ENCODE measurements around the gene OR1N1. TPM values are rescaled to one million over a fixed set of nuclear protein-coding genes. Genes with fewer than 3 reads are reported as not detected.

OR1N1 gene
- total RNA-seq, 2 donors from 2014 or later: not detected

DNA sequence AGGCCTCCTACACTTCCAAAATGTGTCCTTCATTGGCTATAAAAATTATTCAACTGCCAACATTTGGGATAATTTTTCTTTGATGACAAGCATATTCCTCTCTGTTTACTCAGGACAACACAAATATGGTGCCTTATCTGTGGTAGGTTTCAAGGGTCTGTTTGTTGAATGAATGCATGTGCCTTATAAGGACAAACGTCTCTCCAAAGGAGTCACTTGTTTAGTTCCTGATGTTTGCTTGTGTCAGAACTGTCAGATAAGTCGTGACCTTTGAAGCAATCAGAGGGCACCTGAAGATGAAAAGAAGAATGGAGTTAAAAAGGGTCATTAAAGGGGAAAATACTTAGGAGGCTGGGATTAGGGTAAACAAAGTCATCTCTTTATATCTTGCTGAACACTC is 20.1 kb downstream of the OR1N1 start:
- Histone ChIP-seq H3K4me1 (no peaks in the 10 kb centered on the region), H3K9me3 (no peaks in the 10 kb centered on the region), H3K36me3 (no peaks in the 10 kb centered on the region), H3K27ac (no peak overlapping the region), H3K27me3 (no peaks in the 10 kb centered on the region), H3K4me3 (no peak overlapping the region)
- no peak for DNase-seq (ENCODE audit: low spot score)
- TF ChIP-seq, protein P1, sequence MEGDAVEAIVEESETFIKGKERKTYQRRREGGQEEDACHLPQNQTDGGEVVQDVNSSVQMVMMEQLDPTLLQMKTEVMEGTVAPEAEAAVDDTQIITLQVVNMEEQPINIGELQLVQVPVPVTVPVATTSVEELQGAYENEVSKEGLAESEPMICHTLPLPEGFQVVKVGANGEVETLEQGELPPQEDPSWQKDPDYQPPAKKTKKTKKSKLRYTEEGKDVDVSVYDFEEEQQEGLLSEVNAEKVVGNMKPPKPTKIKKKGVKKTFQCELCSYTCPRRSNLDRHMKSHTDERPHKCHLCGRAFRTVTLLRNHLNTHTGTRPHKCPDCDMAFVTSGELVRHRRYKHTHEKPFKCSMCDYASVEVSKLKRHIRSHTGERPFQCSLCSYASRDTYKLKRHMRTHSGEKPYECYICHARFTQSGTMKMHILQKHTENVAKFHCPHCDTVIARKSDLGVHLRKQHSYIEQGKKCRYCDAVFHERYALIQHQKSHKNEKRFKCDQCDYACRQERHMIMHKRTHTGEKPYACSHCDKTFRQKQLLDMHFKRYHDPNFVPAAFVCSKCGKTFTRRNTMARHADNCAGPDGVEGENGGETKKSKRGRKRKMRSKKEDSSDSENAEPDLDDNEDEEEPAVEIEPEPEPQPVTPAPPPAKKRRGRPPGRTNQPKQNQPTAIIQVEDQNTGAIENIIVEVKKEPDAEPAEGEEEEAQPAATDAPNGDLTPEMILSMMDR (IDR thresholded peaks at IDR 0.05): no peak

DNA sequence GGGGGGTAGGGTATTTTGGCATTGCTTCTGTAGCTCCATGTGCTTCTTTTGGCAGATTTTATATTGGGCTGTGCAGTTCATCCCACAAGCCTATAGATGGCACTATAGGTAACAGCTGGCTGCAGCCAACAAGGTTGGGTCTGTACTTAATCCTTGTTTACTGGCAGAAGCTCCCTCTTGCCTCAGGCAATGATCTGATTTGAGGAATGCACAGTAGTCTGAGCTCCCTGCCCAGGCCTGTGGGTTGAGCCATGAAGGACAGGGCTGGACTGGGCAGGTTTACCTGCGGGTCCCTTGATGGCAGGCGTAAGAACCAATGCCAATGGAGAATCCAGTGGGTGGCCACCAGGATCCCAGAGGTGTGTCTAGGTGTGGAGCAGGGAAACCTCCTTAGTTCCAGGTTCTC is 28.2 kb downstream of the OR1N1 start:
- Histone ChIP-seq H3K36me3 (no peaks in the 10 kb centered on the region), H3K27me3 (no peaks in the 10 kb centered on the region), H3K9me3 (peaks cover 0 to 15% of the 10 kb centered on the region in 2 donors), H3K4me3 (no peak overlapping the region), H3K4me1 (no peaks in the 10 kb centered on the region), H3K27ac (no peak overlapping the region)
- TF ChIP-seq, protein P1 (IDR thresholded peaks at IDR 0.05): peak; percentile 16 to 63
- DNase-seq (ENCODE audit: low spot score): no peak

DNA sequence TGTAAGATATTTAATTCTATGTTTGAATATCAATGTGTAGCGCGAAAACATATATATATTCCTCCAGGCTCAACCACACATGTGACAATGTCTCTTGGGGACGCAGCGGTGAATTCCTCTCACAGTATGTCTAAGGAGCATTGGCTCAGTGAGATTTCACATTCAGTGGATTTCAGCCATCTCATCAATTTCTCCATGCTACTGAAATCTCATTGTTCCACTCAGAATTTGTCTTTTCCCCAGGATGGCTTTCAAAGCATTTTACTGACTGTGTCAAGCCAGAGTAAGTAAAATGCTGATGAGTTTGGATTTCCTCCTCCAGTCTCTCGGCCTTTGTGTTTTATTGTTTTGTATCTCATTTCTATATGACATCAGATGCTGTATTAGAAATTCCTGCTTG is 48.0 kb downstream of the OR1N1 start:
- Histone ChIP-seq H3K4me3 (no peak overlapping the region), H3K27me3 (peaks cover 0 to 5% of the 10 kb centered on the region in 2 donors), H3K36me3 (no peaks in the 10 kb centered on the region), H3K4me1 (no peaks in the 10 kb centered on the region), H3K27ac (no peak overlapping the region), H3K9me3 (no peaks in the 10 kb centered on the region)
- no peak for DNase-seq (ENCODE audit: low spot score)
- TF ChIP-seq, protein P1 (IDR thresholded peaks at IDR 0.05): no peak

DNA sequence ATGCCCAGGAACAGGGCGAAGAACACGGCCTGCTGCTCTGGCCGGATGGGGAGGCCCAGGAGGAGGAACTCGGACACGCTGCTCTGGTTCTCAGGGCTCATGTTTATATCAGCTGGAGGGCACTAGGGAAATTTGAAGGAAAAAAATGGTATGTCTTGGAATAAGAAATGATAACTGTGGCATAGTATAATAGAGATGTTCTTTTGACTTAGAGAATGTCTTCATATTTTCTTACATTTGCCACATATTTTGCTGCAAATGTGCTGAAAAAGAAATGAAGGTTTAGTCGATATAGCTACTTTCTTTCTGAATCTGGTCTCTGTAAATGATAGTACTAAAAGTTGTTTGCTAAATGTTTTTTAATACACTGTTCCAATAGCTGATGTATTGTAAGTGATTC is 49.3 kb downstream of the OR1N1 start, which contains the start of gene OR1J1:
OR1J1 (minus strand) TSS at position 101 of the 400 bp plus-strand sequence; CDS start at position 101, 0 bp downstream.
- Histone ChIP-seq H3K4me3 (no peak within 1 kb of the TSS), H3K27me3 (peaks cover 0 to 5% of the 10 kb centered on the region in 2 donors), H3K9me3 (no peaks in the 10 kb centered on the region), H3K4me1 (no peaks in the 10 kb centered on the region), H3K27ac (no peak within 1 kb of the TSS), H3K36me3 (no peaks in the 10 kb centered on the region)
- no peak for DNase-seq (ENCODE audit: low spot score)
- TF ChIP-seq, protein P1 (IDR thresholded peaks at IDR 0.05): no peak

DNA sequence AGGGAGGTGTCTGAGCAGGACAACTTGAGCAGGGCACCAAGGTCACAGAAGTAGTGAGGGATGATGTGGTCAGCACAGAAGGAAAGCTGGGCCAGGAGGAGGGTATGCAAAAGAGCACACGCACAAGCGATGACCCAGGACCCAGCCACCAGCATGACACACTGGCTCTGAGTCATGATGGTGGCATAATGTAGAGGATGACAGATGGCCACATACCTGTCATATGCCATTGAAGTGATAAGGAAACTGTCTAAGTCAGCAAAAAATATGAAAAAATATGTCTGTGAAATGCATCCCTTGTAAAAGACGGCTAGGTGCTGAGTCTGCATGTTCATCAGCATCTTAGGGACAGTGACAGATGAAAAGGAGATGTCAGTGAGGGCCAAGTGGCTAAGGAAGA is 49.7 kb downstream of the OR1N1 start:
- Histone ChIP-seq H3K27ac (no peak overlapping the region), H3K27me3 (peaks cover 0 to 5% of the 10 kb centered on the region in 2 donors), H3K4me1 (no peaks in the 10 kb centered on the region), H3K4me3 (no peak overlapping the region), H3K36me3 (no peaks in the 10 kb centered on the region), H3K9me3 (no peaks in the 10 kb centered on the region)
- TF ChIP-seq, protein P1 (IDR thresholded peaks at IDR 0.05): no peak
- DNase-seq (ENCODE audit: low spot score): no peak

Other genes with a start within 250 kb of the OR1N1 start
- 10 to 100 TPM; 14.6 to 46.0 TPM for gene PTGS1, start 156.3 kb downstream of the OR1N1 start, total RNA-seq
- gene OR1J1, start 49.4 kb downstream of the OR1N1 start, total RNA-seq: not detected
- gene OR1J2, start 16.5 kb downstream of the OR1N1 start, total RNA-seq: not detected
- gene OR1J4, start 8.2 kb downstream of the OR1N1 start, total RNA-seq: not detected
- not detected for gene OR1N2, start 25.8 kb upstream of the OR1N1 start, total RNA-seq
- under 1 TPM; 0.43 to 0.48 TPM for gene OR1L8, start 56.1 kb upstream of the OR1N1 start, total RNA-seq
- gene OR1Q1, start 87.4 kb upstream of the OR1N1 start, total RNA-seq: not detected
- gene OR1B1, start 130.3 kb upstream of the OR1N1 start, total RNA-seq: not detected
- not detected for gene OR1L1, start 134.4 kb upstream of the OR1N1 start, total RNA-seq
- not detected for gene OR1L3, start 147.8 kb upstream of the OR1N1 start, total RNA-seq
- not detected for gene OR1L4, start 196.7 kb upstream of the OR1N1 start, total RNA-seq
- not detected for gene OR1L6, start 215.0 kb upstream of the OR1N1 start, total RNA-seq

Data from right atrium auricular region (tissue), 2 donors.